Ectodermal cell (in vitro differentiated cells): ENCODE data around the gene NRDE2.
A peak's percentile ranks its signal among the peaks of the same experiment; 100 is the strongest.
"Not testable (repeated sequence)": the region's sequence is repeated elsewhere in the genome, so short reads cannot be mapped to it uniquely, and the experiment has no call there.

ENCODE experiments used
- H3K27ac ChIP-seq: 2 replicates; pipeline ENCODE4 v1.7.0; 2013; ENCODE audit warnings: mild to moderate bottlenecking, low read depth, low read length; ENCODE audit not compliant: insufficient read depth, poor library complexity, severe bottlenecking
- H3K27me3 ChIP-seq: 2 replicates; pipeline ENCODE4 v1.7.0; 2013; ENCODE audit warnings: mild to moderate bottlenecking, low read length; ENCODE audit not compliant: insufficient read depth, control insufficient read depth, poor library complexity, severe bottlenecking
- H3K36me3 ChIP-seq: one replicate; pipeline ENCODE4 v1.7.0; 2013; ENCODE audit warnings: low read length; ENCODE audit not compliant: control insufficient read depth, insufficient read depth
- H3K4me1 ChIP-seq: one replicate; pipeline ENCODE4 v1.7.0; 2013; ENCODE audit warnings: low read length; ENCODE audit not compliant: control insufficient read depth, insufficient read depth
- H3K4me3 ChIP-seq: 2 replicates; pipeline ENCODE4 v1.7.0; 2013; ENCODE audit warnings: low read depth, low read length, control low read depth; ENCODE audit not compliant: insufficient read depth
- H3K9me3 ChIP-seq: 2 replicates; pipeline ENCODE4 v1.7.0; 2013; ENCODE audit warnings: mild to moderate bottlenecking, low read length, moderate library complexity; ENCODE audit not compliant: control insufficient read depth
- WGBS, 2 experiments: methylation state at CpG; one replicate each; pipeline ENCODE4 v1.1.7; 2013; ENCODE audit warnings: missing lambda C conversion rate in 2 of 2; 5-methylcytosine and 5-hydroxymethylcytosine counted together

NRDE2 gene

DNA sequence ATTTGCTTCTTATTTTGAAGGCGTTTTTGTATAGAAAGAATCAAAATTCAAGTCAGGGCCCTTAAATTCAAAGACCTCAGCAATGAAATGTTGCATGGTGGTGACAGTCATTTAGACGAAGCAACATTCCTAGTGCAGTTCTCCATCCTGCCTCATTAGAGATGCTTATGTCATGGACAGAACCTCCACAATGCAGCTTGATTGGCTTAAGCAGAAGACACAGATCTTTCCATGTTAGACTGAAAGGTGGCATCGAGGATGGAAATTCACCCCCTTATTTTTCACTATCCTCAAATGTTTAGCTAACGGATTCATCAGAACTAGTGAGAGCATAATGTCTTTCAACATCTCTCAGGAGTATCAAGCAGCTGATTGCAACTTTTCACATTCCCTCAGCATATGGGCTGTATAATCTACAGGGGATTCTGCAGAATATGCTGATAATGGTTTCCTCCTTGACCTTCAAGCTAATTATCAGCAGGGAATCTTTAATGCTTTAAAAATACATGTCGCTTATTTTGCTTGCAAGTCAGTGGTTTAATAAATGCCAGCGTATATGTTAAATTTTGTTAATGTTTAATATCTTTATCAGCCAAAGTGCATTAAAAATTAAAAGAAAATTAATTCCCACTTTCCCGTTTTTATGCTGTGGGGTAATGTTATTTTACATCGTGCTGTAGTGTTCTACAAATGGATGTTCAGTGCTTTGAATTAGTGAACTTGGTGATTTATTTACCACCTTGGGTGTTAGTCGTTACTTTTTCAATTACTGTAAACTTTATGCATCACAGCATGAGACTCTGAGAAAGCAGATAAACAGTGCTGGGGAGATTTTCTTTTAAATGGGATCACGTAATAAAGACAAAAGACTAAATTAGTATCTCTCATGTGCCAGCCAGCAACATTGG is 12.8 kb upstream of the NRDE2 start:
- Histone ChIP-seq H3K27me3 (no peaks in the 10 kb centered on the region), H3K36me3 (no peaks in the 10 kb centered on the region), H3K9me3 (no peaks in the 10 kb centered on the region), H3K27ac (no peak overlapping the region), H3K4me1 (no peaks in the 10 kb centered on the region), H3K4me3 (no peak overlapping the region)
- 80 to 87% methylated on average over 10 of the region's 10 CpGs for WGBS, 2 experiments

GRCh38 chr14:90342327-90342726 is 10.6 kb upstream of the NRDE2 start:
- H3K27ac ChIP-seq = no peak overlapping the region
- H3K36me3 ChIP-seq = no peaks in the 10 kb centered on the region
- H3K4me3 ChIP-seq = no peak overlapping the region
- no peaks in the 10 kb centered on the region for H3K4me1 ChIP-seq
- 81 to 85% methylated on average over 4 of the region's 4 CpGs for WGBS, 2 experiments
- H3K9me3 ChIP-seq = no peaks in the 10 kb centered on the region
- peaks cover 8% of the 10 kb centered on the region for H3K27me3 ChIP-seq

GRCh38 chr14:90341784-90342183 is 10.0 kb upstream of the NRDE2 start:
- no peaks in the 10 kb centered on the region for H3K36me3 ChIP-seq
- peaks cover 14% of the 10 kb centered on the region for H3K27me3 ChIP-seq
- H3K4me1 ChIP-seq = no peaks in the 10 kb centered on the region
- WGBS, 2 experiments = 75 to 88% methylated on average over 7 of the region's 7 CpGs
- no peaks in the 10 kb centered on the region for H3K9me3 ChIP-seq
- no peak overlapping the region for H3K27ac ChIP-seq
- H3K4me3 ChIP-seq = no peak overlapping the region

DNA sequence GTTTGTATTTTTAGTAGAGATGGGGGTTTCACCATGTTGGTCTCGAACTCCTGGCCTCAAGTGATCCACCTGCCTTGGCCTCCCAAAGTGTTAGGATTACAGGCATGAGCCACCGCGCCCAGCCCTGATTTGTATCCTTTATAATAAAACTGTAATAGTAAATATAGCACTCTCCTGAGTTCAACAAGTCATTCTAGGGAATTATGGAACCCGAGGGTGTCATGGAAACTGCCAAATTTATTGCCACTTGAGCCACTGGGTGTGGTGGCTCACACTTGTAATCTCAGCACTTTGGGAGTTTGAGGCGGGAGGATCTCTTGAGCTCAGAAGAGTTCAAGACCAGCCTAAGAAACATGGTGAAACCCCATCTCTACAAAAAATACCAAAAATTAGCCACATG is 9.5 kb upstream of the NRDE2 start:
- H3K9me3 ChIP-seq, H3K36me3 ChIP-seq, H3K27ac ChIP-seq, H3K4me1 ChIP-seq, H3K4me3 ChIP-seq: not testable (repeated sequence)
- H3K27me3 ChIP-seq = peaks cover 19% of the 10 kb centered on the region
- 81 to 86% methylated on average over 3 to 5 of the region's 5 CpGs for WGBS, 2 experiments

DNA sequence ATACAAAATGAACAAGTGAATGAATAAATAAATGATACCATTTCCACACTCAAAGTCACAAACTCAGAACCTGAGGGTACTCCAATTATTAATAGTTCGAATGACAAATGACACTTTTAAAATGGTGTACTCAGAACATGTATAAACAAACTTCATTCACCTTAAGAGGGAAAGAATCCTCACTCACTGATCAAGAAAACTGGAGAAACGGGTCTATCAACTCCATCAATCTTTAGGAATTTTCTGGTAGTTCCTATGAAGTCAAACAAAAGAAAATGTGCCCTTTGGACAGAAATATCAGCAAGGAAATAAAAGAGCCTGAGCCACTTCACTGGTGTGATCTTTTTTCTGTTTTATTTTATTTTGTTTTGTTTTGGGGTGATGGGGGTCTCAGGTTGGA is 5.2 kb upstream of the NRDE2 start:
- Histone ChIP-seq H3K4me3 (no peak overlapping the region), H3K4me1 (no peaks in the 10 kb centered on the region), H3K27me3 (peaks cover 51% of the 10 kb centered on the region), H3K27ac (no peak overlapping the region), H3K36me3 (no peaks in the 10 kb centered on the region), H3K9me3 (no peaks in the 10 kb centered on the region)
- 89 to 91% methylated on average over 2 of the region's 2 CpGs for WGBS, 2 experiments

GRCh38 chr14:90336401-90336800 is 4.7 kb upstream of the NRDE2 start:
- H3K4me3 ChIP-seq = no peak overlapping the region
- H3K36me3 ChIP-seq = no peaks in the 10 kb centered on the region
- H3K4me1 ChIP-seq = no peaks in the 10 kb centered on the region
- no peaks in the 10 kb centered on the region for H3K9me3 ChIP-seq
- no peak overlapping the region for H3K27ac ChIP-seq
- peaks cover 51% of the 10 kb centered on the region for H3K27me3 ChIP-seq
- 89% methylated on average over 3 of the region's 3 CpGs for WGBS, 2 experiments

GRCh38 chr14:90332271-90332584 is 487 bp upstream of the NRDE2 start:
- 65 to 70% methylated on average over 4 to 5 of the region's 6 CpGs for WGBS, 2 experiments
- no peaks in the 10 kb centered on the region for H3K36me3 ChIP-seq
- H3K4me1 ChIP-seq = peaks cover 5% of the 10 kb centered on the region
- H3K4me3 ChIP-seq = peak overlapping the region; percentile 66
- H3K27ac ChIP-seq = peak overlapping the region; percentile 54
- no peaks in the 10 kb centered on the region for H3K9me3 ChIP-seq
- H3K27me3 ChIP-seq = peaks cover 42% of the 10 kb centered on the region

DNA sequence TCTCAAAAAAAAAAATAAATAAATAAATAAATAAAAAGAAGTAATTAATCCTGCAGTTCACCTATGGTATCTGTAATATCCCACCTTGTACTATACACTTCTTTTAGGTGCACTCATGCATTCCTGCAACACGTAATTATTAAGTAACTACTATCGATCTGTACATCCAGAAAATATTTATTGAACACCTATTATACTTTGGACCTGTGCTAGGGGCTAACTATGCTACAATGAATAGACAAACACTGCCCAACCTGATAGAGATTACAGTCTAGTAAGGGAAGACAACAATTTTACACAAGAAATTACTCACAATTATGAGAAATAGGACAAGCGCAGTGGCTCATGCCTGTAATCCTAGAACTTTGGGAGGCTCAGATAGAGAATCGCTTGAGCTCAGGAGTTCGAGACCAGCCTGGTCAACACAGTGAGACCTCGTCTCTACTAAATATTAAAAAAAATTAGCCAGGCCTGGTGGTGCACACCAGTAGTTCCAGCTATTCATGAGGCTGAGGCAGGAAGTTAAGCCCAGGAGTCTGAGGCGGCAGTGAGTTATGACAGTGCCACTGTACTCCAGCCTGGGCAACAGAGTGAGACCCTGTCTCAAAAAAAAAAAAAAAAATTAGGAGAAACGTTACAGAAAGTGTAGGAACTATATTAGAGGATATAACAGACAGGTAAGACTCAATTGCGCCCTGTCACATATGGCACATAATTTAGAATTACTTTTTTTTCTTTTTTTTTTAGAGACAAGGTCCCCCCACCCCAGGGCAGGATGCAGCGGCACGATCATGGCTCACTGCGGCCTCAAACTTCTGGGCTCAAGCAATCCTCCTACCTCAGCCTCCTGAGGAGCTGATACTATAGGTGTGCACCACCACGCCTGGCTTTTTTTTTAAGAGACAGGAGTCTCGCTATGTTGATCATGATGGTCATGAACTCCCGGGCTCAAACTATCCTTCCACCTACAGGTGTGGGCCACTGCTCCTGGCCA is 1.2 kb downstream of the NRDE2 start:
- peak overlapping the region; percentile 66 for H3K4me3 ChIP-seq
- peaks cover 5% of the 10 kb centered on the region for H3K4me1 ChIP-seq
- no peaks in the 10 kb centered on the region for H3K36me3 ChIP-seq
- H3K9me3 ChIP-seq = no peaks in the 10 kb centered on the region
- 95 to 96% methylated on average over 15 of the region's 15 CpGs for WGBS, 2 experiments
- H3K27me3 ChIP-seq = peaks cover 24% of the 10 kb centered on the region
- H3K27ac ChIP-seq = no peak overlapping the region

DNA sequence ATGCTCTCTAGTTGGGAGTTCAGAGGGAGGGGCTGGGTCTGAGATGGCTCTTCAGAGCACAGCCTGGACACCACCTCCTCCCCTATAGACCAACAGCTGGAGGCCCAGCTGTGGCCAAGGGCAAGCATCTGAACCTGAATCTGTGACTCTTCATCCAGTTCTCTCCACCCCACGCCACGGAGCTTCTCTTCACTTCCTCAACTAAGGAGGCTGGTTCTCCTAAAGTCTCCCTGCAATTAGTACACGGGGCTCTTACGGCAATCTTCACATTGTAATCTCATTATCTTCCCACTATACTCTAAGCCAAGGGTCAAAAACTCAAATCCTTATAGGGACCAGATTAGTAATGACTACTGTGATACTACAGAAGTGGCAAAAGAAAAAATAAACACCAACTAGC is 9.8 kb downstream of the NRDE2 start:
- Histone ChIP-seq H3K4me3 (no peak overlapping the region), H3K36me3 (no peaks in the 10 kb centered on the region), H3K9me3 (no peaks in the 10 kb centered on the region), H3K27me3 (no peaks in the 10 kb centered on the region), H3K4me1 (no peaks in the 10 kb centered on the region), H3K27ac (no peak overlapping the region)
- WGBS, 2 experiments = 83 to 86% methylated on average over 4 of the region's 4 CpGs
